SIG-M5 treated with dmso at 0.1 percent for 504 hours (cell line): Measurements from ENCODE around the gene EDIL3.

Source experiments
- DNase-seq: peaks from one replicate; lab custom pipeline; 2025; ENCODE audit not compliant: unreplicated experiment; lab: John Stamatoyannopoulos, UW

The EDIL3 gene

DNA sequence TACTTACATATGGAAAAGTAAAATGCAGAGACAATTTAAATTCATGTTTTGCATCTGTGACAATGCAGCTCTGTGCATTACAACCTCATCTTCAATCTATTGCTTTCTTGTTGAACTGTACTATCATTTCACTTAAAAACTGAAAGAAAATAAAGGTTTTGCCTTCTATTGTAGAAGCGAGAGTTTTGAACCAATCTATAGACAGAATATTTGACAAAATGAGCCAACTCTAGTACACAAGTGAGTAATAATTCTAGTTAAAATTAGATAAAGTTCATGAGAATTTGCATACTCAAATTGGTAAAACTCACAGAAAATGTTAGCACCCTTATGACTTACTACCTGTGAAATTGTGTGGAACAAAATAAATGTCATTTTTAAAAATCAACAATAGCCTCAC, 123.7 kb downstream of the EDIL3 start:
- DNase-seq, result no peak

DNA sequence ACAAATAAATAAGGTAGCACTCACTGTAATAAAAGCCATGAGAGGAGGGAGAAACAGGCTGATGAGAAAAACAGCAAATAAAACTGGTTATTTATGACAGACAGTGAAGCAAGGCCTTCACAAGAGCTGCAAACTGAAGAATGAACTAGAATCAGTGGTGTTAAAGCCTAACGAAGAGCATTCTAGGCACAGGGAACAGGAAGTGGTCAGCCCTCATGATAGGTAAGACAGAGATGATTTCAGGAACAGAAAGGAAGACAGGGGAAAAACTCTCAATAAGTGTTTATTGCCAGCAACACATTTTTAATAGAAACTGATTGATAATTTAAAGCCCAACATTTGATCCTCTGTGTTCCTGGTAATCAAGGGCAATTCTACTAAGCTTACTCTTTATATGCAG, 124.5 kb downstream of the EDIL3 start:
- DNase-seq, result no peak

DNA sequence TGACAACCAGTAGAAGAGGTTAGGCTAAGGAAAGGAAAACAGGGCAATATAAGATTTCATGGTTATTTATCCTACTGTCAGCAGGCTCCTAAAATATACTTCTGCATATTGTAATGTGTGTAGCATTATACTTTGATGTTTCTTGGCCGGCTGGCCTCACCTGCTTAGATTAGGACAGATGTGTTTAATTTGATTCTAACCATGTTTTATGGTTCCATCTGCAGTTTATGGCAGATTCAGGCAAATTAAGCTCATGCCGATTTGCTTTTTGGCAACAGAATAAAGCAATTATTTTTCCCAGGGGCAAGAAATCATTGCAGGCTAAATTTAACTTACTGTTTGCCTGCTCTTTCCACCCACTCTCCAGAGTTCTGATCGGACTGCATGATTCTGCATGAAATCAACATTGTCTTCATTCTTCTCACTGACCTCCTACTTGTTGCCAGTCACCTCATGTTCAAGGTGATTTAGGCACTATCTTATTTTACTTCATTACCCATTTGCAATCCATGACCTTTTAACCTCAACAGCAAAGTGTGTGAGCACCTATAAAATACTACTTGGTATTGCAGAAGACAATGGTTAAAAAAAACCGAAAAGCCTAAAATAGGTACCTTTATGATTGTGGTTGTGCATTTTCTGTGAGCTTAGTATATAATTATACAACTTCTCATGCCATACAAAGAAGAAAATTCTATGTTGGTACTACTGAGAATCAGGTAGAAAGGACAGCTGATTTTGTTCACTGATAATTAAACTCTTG, 125.2 kb downstream of the EDIL3 start:
- DNase-seq, result no peak

DNA sequence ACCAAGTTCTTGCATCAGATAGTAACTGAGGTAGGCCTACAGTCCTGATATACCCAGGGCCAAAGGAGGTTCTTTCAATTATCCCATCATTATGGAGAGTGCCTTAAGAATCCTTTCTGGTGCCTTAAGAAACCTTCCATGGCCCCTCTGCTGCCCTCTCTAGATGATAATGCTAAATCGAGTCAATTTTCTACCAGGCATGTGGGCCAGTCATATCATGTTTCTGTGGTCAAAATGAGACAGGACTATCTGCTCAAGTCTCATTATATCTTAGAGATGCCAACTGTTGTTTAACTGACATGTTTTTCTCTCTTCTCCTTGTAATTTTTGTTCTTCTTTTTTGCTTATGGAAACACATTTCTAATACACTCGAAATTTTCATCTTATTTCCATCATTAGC, 127.6 kb downstream of the EDIL3 start:
- no peak for DNase-seq

DNA sequence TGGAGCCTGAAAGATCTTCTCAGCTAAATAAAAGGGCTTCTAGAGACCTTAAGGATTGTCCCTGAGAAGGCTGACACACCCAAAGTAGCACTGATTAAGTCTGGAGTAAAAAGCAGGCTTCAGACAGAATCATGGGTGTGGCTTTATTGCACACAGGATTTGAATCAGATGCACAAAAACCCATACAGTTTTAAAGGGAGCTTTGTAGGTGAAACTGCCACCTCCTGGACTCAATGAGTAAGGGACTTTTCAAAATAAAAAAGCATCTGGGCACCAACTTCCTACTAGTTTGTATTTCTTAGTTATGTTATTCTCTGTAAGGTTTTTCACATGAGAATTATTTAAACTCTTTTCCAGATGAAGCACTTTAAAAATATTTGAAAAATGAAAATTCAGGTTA, 129.4 kb downstream of the EDIL3 start:
- DNase-seq, result peak; percentile 12

DNA sequence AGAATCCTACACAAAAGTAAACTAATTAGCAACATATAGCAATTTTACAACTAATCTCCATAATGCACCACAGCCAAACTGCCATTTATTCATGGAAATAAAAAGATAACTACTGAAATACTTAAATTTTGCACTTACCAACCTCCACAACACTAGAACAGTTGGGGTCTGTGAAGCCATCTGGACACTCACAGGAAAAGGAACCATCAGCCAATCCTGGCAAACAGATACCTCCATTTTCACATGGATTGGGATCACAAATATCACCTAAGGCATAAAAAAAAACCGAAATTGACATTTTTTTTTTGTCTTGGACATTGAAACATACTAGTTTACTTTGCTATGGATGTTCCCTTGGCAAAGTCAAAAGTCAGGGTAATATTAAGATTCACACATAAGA, 130.7 kb downstream of the EDIL3 start:
- no peak for DNase-seq

DNA sequence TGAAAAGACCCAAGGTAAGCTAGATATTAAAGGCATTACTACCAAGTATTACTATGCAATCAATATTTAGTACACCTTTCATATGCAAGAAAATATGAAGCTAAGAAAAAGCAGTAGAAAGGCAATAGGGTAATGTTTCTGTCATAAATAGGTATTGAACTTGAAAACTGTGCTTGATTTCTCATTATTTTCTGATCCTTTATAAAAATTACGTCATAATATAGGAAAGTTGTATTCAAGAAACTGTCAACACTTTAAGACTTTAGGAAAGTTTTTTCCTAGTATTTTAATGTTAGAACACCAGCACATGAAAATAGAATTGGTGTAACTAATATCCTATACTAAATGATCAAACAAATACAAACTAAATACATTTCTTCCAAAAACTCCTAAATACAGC, 133.2 kb downstream of the EDIL3 start:
- no peak for DNase-seq

DNA sequence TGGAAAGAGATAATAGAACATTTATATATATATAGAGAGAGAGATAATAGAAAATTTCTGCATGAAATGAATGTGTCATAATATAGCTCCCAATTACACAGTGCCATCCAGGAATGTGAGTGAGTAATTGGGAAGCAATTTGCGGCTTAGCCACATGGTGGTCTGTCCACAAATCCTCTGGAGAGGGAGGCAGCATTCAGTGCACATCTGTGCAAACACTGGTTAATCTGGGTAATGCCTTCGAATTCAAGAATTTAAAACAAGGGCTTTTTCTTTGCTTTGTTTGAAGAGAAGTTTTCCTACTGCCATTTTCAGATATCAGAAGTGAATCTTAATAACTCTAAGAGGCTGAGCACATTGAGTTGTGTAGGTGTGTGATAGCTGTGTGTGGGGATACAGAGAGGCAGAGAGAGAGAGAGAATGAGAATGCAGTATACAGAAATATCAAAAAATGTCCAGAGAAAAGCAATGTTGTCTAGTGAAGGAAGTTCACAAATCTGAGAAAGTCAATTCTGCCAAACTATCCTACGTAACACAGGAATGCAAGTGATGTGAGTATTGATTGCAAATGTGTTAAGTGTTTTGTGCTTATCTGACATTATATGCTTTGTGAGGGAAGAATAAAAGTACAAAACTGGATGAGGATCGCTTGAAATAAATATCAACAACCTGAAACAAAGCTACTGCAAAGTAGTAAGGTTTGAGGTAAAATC, 134.6 kb downstream of the EDIL3 start:
- DNase-seq, result no peak

DNA sequence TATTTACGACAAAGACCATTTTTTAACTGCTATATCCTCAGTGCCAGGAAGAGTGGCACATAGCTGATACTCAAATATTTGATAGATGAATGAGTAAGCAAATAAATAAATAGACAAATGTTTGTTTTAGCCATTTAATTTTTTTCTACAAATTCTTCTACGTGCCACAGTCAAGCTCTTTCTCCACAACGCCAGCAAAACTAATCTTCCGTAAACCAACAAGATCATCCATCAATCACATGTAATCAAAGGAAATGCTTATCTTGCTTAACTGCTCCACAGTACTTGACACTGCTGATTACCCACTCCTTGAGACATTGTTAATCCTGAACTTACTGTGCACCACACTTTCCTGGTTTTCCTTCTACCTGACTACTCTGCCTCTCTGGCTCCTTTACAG, 136.7 kb downstream of the EDIL3 start:
- no peak for DNase-seq

DNA sequence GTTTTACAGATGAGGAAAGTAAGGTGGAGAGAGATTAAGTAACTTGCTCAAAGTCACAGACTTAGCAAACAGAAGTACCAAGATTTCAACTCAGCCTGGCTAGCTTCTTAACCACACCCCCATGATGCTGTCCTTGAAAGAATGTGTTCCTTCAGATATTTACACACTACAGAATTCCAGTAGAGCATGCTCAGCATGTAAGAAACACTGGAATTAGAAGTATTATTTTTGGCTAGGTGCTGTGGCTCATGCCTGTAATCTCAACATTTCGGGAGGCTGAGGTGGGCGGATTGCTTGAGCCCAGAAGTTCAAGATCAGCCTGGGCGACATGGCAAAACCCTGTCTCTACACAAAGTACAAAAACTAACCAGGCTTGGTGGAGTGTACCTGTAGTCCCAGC, 142.4 kb downstream of the EDIL3 start:
- no peak for DNase-seq

DNA sequence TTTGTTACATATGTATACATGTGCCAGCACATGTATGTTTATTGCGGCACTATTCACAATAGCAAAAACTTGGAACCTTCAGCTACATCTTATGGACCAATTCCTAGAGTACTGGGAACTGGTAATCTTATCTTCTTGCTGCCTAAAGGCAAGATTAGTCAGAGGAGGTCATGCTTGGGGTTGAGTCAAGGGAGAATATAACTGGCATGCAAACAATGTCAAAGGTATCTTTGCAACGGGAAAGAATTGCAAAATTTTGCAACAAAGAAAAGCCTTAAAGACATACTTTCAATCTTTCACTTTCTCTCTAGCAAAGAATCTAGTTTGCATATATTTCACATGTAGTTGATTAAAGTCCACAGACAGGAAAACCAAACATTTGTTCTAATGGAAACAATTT, 145.2 kb downstream of the EDIL3 start:
- no peak for DNase-seq

DNA sequence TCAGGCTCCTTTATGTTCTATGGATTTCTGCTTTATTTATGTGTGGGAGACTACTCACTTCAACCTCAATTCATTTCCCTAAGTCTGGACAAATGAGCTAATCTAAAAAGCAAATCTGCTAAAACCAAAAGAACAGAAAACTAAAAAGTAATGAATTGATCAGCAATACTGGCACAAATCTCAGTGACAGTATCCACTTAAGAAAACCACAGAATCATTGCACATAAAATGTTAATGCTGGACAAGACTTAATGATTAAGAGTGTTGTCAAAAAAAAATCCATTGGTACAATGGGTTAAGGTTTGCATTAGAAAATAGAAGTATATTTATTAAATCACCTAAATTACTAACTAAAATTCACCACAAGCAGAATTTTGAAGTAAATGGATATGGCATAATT, 147.6 kb downstream of the EDIL3 start:
- no peak for DNase-seq

DNA sequence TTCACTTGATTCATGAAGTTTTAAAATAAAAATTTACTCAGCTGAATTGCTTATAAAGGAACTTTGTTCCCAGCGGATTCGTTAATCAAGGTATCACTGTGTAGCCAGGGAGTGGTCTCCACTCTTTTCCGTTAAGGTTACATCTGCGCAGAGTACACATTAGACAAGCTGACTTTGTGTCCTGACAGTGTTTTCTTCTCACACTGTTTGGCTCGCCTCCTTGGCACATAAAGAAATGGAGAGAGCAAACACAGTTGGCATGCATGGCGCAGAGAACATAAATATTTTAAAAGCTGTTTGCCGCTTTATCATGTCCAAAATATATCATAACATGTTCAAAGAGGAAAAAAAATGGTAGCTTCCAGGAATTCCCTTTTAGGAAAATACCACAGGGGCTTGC, 153.2 kb downstream of the EDIL3 start:
- DNase-seq, result no peak

DNA sequence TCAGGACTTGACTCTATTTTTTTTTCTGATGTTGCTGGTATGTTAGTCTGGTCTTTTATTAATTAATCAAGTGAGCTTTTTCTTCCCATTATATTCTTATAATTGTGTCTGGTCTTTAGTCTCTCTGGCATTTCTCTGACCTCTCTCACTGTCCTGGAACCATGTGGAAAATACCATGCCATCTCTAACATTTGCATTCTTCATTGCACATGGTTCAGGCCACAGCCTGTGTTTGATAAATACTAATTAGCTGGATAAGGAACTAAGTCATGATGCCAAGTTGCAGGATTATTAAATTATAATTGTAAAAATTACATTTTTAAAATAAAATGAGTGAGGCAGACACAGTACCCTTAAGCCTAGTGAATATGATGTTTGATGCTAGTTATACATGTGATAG, 155.6 kb downstream of the EDIL3 start:
- DNase-seq, result no peak

DNA sequence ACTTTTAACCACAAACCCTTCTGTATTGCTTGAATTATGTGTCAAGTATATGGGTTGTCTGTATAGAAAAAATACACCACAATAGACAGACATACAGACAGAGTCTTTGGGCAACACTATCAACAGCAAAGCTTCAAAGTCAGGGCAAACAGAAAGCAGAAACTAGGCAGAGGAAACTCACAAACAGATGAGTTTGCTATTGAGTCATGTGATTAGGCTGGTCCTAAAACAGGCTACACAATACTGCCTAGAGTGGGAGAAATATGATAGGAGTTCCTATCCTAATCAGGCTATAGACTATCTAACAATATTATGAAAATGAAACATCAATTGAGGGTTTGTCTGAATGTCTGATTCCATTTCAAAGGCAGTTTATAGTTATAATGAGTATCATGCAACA, 156.4 kb downstream of the EDIL3 start:
- DNase-seq, result no peak

DNA sequence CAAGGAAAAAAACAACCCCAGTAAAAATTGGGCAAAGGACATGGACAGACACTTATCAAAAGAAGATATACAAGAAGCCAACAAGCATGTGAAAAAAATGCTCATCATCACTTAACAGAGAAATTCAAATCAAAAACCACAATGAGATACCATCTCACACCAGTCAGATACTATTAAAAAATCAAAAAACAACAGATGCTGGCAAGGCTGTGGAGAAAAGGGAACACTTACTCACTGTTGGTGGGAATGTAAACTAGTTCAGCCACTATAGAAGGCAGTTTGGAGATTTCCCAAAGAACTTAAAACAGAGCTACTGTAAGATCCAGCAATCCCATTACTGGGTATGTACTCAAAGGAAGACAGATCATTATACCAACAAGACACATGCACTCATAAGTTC, 157.4 kb downstream of the EDIL3 start:
- DNase-seq, result no peak

DNA sequence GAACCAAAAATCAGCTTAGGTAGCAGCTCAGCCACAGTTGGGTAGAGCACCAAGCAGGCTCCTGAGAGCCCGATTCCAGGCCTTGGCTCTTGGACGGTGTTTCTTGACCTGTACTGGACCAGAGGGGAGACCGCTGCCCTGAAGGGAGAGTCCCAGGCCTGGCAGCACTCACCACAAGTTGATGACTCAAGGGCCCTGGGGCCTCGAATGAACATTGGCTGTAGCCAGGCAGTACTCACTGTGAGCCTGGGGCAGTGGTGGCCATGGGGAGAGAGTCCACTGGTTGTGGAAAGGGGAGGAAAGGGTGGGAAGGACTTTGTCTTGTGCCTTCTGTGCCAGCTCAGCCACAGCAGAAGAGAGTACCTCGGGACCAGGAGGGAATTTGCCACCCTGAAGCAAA, 166.1 kb downstream of the EDIL3 start:
- no peak for DNase-seq

DNA sequence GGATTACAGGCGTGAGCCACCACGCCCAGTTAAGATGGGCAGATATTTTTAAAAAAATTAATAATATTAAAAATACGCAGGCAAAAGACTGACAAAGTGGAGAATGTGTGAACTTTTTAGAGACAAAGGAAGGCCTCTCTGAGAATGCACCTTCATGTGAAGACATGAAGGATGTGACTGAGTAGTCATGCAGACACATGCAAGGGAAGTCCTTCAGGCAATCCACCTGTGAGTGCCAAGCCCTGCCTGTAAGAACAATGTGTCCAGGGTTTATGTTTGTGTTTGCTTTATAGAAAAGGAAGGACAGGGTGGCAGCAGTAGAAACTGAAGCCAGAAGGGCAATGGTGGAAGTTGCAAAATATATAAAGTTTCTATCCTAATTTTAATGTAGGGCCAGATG, 169.2 kb downstream of the EDIL3 start:
- DNase-seq, result no peak

DNA sequence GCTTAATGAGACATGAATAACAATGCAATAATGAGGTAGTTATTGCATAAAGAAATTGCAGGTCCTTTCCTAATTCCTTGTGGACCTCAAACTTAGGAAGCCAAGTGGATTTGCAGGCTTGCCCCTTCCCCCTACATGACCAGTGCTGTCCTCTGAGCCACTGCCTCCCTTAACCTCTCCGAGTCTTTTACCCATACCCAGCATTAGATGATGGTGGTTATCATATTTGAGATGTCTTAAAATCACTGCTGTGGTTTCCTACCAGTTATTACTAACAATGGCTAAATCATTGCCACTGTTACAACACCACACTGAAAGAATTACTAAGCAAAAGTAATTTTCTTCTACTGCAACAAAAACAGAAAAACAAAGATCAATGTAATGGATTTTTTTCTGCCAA, 170.8 kb downstream of the EDIL3 start:
- no peak for DNase-seq

DNA sequence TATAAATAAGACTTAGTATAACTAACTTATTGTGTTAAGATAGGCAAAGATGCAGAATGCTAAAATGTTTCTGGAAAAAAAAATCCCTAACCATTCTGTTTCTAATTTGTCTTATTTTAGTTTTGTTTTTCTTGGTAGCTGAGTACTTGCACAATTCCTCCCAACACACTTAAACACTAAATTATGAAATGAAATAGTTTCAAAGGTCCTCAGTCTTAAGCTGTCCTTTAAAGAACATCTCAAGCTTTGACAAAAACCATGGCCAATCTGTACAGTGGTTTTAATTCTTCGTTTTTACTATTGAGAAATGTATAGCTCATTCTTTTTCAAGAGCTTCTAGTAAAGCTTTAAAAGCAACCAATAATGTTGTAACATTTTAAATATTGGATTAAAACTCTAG, 171.5 kb downstream of the EDIL3 start:
- DNase-seq, result no peak

DNA sequence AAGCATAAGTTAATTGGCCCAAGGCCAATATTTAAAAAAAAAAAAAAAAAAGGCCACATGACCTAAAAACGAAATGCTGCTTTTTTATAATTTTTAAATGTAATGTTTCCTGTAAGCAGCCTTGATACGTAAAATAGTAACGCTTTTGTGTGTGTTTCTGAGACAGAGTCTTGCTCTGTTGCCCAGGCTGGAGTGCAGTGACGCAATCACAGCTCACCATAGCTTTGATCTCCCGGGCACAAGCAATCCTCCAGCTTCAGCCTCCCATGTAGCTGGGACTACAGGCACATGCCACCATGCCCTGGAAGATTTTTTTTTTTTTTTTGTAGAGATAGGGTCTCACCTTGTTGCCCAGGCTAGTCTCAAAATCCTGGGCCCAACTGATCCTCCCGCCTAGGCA, 179.9 kb downstream of the EDIL3 start:
- DNase-seq, result no peak

DNA sequence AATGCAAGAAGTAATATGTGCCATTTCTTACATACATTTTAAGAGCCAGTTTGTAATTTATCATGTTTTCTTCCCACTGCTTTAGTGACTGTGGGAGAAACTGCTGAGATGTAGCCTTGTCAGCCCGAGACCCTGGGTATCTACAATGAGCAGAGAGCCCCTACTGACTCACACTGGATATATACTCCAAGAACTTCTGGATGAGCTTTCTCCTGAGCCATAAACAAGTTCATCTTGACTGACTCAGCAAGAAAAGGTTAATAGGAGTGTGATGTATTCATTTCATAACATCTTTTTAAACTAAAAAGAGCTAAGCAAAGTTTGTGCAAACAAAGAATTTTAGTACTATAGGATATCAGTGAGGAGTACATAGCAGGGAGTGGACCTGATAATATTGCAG, 182.5 kb downstream of the EDIL3 start:
- DNase-seq, result no peak

DNA sequence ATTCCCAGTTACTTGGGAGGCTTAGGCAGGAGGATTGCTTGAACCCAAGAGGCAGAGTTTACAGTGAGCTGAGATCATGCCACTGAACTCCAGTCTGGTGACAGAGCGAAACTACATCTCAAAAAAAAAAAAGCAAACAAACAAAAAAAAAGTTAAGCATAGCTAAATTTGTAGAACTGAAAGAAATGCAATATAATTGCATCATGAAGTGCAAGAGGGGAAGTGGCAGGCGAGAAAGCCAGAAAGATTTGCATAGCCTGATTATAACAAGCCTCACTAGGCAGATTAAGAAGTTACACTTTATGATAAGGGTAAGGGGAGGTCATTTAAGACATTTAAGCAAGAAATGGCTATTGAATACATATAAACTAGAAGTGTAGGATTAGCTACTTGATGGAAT, 187.1 kb downstream of the EDIL3 start:
- peak; percentile 10 for DNase-seq
